Suprapubic skin (tissue), 4 donors: Measurements from ENCODE around the gene C5orf22.

ENCODE experiments used
- CTCF ChIP-seq, 2 donors: fragments of 200-600 bp in 1 of 2; fragments of 450-650 bp in 1 of 2; sonication (generic) in 1 of 2; IDR thresholded peaks; one replicate each; pipeline ENCODE4 v1.5.1; 2016 to 2019; ENCODE audit warnings: antibody characterized with exemption in 2 of 2, mild to moderate bottlenecking in 1 of 2, moderate library complexity in 1 of 2
- POLR2A ChIP-seq, 2 donors: fragments of 450-650 bp; IDR thresholded peaks; one replicate each; pipeline ENCODE4 v1.6.1; 2017; ENCODE audit warnings: antibody characterized with exemption in 2 of 2, mild to moderate bottlenecking in 2 of 2, moderate library complexity in 2 of 2
- POLR2AphosphoS5 ChIP-seq, 3 donors: sonication (generic); formaldehyde crosslinking; IDR thresholded peaks; one replicate each; pipeline ENCODE4 v1.6.1; 2017; ENCODE audit warnings: antibody characterized with exemption in 3 of 3

DNA sequence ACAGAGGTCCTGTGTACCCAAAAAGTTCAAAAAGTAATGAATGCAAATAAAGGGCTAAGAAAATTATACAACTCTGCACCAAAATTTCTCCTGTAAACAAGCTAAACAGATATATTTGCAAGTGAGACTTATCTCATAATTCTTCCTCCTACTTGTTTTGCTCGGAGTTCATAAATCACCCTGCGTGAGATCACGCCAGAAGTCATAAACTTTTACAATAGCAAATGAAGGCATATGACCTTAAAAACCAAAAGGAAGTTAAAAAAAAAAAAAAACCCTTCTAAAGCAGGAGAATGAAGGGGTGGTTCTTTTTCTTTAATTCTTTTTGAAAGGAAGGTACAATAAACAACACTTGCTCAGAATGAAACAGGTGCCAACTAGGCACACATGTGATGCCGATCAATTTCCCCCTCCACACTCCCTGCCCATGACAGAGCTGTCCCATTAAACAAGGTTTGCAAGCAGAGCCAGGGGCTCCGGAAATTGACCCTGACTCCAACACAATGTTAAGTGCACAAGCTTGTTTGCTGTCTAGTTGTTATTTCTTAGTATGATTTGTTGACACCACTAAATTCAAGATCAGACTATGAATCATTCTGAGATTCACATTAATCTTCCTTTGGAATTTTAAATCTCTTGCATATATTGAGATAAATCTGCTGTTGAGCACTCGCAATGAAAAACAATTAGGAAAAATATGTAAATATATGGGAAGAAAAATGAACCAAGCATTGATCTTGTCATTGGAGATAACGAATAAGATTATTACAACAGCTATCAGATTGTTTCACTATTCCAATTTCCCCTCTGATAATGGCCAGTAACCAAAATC, 46.5 kb upstream of the C5orf22 start:
- TF ChIP-seq CTCF (IDR thresholded peaks at IDR 0.05): no peak
- no peak for TF ChIP-seq POLR2A (IDR thresholded peaks at IDR 0.05)
- TF ChIP-seq POLR2AphosphoS5 (IDR thresholded peaks at IDR 0.05): no peak
